Neural progenitor cell (in vitro differentiated cells): Measurements from ENCODE around the gene RCVRN. TPM values are rescaled to one million over a fixed set of nuclear protein-coding genes. Genes with fewer than 3 reads are reported as not detected.

ENCODE experiments used
- DNase-seq: peaks from one replicate; pipeline ENCODE4 v3.0.0-alpha.2; 2016; ENCODE audit warnings: low spot score
- H2AFZ ChIP-seq: fragments of 200-600 bp; sonication (generic); replicated peaks from 2 replicates; pipeline ENCODE4 v1.6.1; 2016; ENCODE audit warnings: antibody characterized with exemption
- H3F3A ChIP-seq: fragments of 200-600 bp; sonication (generic); 2 replicates; pipeline ENCODE4 v1.6.1; 2016; ENCODE audit warnings: antibody characterized with exemption, low read depth
- H3K27ac ChIP-seq: fragments of 200-600 bp; sonication (generic); 2 replicates; pipeline ENCODE4 v1.5.1; 2016; ENCODE audit warnings: mild to moderate bottlenecking
- H3K27me3 ChIP-seq: fragments of 200-600 bp; sonication (generic); 2 replicates; pipeline ENCODE4 v1.6.1; 2016; ENCODE audit warnings: mild to moderate bottlenecking, moderate library complexity
- H3K36me3 ChIP-seq: fragments of 200-600 bp; sonication (generic); 2 replicates; pipeline ENCODE4 v1.5.1; 2016
- H3K4me1 ChIP-seq: fragments of 200-600 bp; sonication (generic); 2 replicates; pipeline ENCODE4 v1.6.1; 2016; ENCODE audit warnings: mixed run types
- H3K4me2 ChIP-seq: fragments of 200-600 bp; sonication (generic); 2 replicates; pipeline ENCODE4 v1.6.1; 2016
- H3K4me3 ChIP-seq: fragments of 200-600 bp; sonication (generic); 2 replicates; pipeline ENCODE4 v1.5.1; 2016
- H3K79me2 ChIP-seq: fragments of 200-600 bp; sonication (generic); 2 replicates; pipeline ENCODE4 v1.6.1; 2016; ENCODE audit warnings: low read depth
- H3K9ac ChIP-seq: fragments of 200-600 bp; sonication (generic); 2 replicates; pipeline ENCODE4 v1.6.1; 2016
- H3K9me3 ChIP-seq: fragments of 200-600 bp; sonication (generic); 2 replicates; pipeline ENCODE4 v1.5.1; 2016; ENCODE audit warnings: low read depth
- H4K20me1 ChIP-seq: fragments of 200-600 bp; sonication (generic); 2 replicates; pipeline ENCODE4 v1.6.1; 2016; ENCODE audit warnings: low read depth
- H3K27ac Mint-ChIP-seq: 3 replicates; pipeline ENCODE4 v1.8.0; 2021; ENCODE audit warnings: mixed read lengths
- H3K27me3 Mint-ChIP-seq: 2 replicates; pipeline ENCODE4 v1.8.0; 2022; ENCODE audit warnings: low read depth, mild to moderate bottlenecking, inconsistent platforms, moderate library complexity, mixed read lengths; ENCODE audit not compliant: insufficient read depth
- H3K36me3 Mint-ChIP-seq: 3 replicates; pipeline ENCODE4 v1.8.0; 2021; ENCODE audit warnings: mixed read lengths
- H3K4me1 Mint-ChIP-seq: 3 replicates; pipeline ENCODE4 v1.8.0; 2021; ENCODE audit warnings: mixed read lengths
- H3K4me3 Mint-ChIP-seq: 3 replicates; pipeline ENCODE4 v1.8.0; 2021; ENCODE audit warnings: mild to moderate bottlenecking, moderate library complexity, mixed read lengths
- H3K9me3 Mint-ChIP-seq: 3 replicates; pipeline ENCODE4 v1.8.0; 2020; ENCODE audit warnings: mixed read lengths
- CTCF ChIP-seq: fragments of 200-600 bp; sonication (generic); IDR thresholded peaks from 2 replicates; pipeline ENCODE4 v1.5.1; 2017; ENCODE audit warnings: antibody characterized with exemption, mild to moderate bottlenecking
- EZH2 ChIP-seq: fragments of 200-600 bp; sonication (generic); IDR thresholded peaks from 2 replicates; pipeline ENCODE4 v1.6.1; 2017; ENCODE audit warnings: antibody characterized with exemption, mild to moderate bottlenecking, moderate library complexity
- EZH2phosphoT487 ChIP-seq: fragments of 200-600 bp; sonication (generic); IDR thresholded peaks from 2 replicates; pipeline ENCODE4 v1.6.1; 2017; ENCODE audit warnings: antibody characterized with exemption
- total RNA-seq: library from RNA; depleted of rRNA; stranded (reverse); fragments of >200 nt; gene quantifications from 2 replicates; pipeline ENCODE4 v1.2.3, GENCODE V29; 2015; ENCODE audit warnings: low replicate concordance

Gene RCVRN
- total RNA-seq, 1 donor from 2014 or later = not detected

- Mint-ChIP-seq H3K4me3 (peak overlapping the region; percentile 35), H3K27me3 (peaks cover 7% of the 10 kb centered on the region), H3K9me3 (no peaks in the 10 kb centered on the region), H3K27ac (peak overlapping the region; percentile 42), H3K36me3 (no peaks in the 10 kb centered on the region), H3K4me1 (peaks cover 11% of the 10 kb centered on the region)
- Histone ChIP-seq H3K9me3 (no peaks in the 10 kb centered on the region), H3K36me3 (no peaks in the 10 kb centered on the region), H4K20me1 (no peaks in the 10 kb centered on the region), H3K27me3 (no peaks in the 10 kb centered on the region), H3K9ac (no peak overlapping the region), H3K4me2 (no peak overlapping the region), H3K4me1 (peaks cover 8% of the 10 kb centered on the region), H3K27ac (no peak overlapping the region), H3F3A (no peaks in the 10 kb centered on the region), H2AFZ (peak overlapping the region; percentile 45), H3K79me2 (no peaks in the 10 kb centered on the region), H3K4me3 (no peak overlapping the region)
- DNase-seq = peak; percentile 17
- TF ChIP-seq CTCF (no peak), EZH2 (no peak), EZH2phosphoT487 (no peak)
These were observed 43.9 kb upstream of the RCVRN start for GRCh38 chr17:9948928-9949327.

- Histone ChIP-seq H3K36me3 (no peaks in the 10 kb centered on the region), H3K27me3 (no peaks in the 10 kb centered on the region), H3F3A (no peaks in the 10 kb centered on the region), H3K4me1 (peaks cover 8% of the 10 kb centered on the region), H3K9me3 (no peaks in the 10 kb centered on the region), H2AFZ (no peak overlapping the region), H3K27ac (no peak overlapping the region), H3K4me3 (no peak overlapping the region), H3K79me2 (no peaks in the 10 kb centered on the region), H3K4me2 (no peak overlapping the region), H3K9ac (no peak overlapping the region), H4K20me1 (no peaks in the 10 kb centered on the region)
- Mint-ChIP-seq H3K4me1 (peaks cover 9% of the 10 kb centered on the region), H3K27me3 (peaks cover 2% of the 10 kb centered on the region), H3K9me3 (no peaks in the 10 kb centered on the region), H3K36me3 (peaks cover 4% of the 10 kb centered on the region), H3K4me3 (no peak overlapping the region), H3K27ac (no peak overlapping the region)
- DNase-seq = no peak
- TF ChIP-seq EZH2 = no peak
- TF ChIP-seq CTCF = no peak
- TF ChIP-seq EZH2phosphoT487 = no peak
These were observed 39.6 kb upstream of the RCVRN start for GRCh38 chr17:9944704-9945103.

GRCh38 chr17:9943343-9943742, 38.3 kb upstream of the RCVRN start:
- DNase-seq = no peak
- Histone ChIP-seq H2AFZ (no peak overlapping the region), H3F3A (no peaks in the 10 kb centered on the region), H3K4me2 (no peak overlapping the region), H3K9me3 (no peaks in the 10 kb centered on the region), H3K9ac (no peak overlapping the region), H3K79me2 (no peaks in the 10 kb centered on the region), H4K20me1 (no peaks in the 10 kb centered on the region), H3K4me3 (no peak overlapping the region), H3K36me3 (no peaks in the 10 kb centered on the region), H3K4me1 (no peaks in the 10 kb centered on the region), H3K27ac (no peak overlapping the region), H3K27me3 (no peaks in the 10 kb centered on the region)
- peaks cover 4% of the 10 kb centered on the region for H3K27me3 Mint-ChIP-seq
- no peak overlapping the region for H3K4me3 Mint-ChIP-seq
- H3K4me1 Mint-ChIP-seq = peaks cover 3% of the 10 kb centered on the region
- TF ChIP-seq EZH2phosphoT487 (no peak), EZH2 (no peak), CTCF (no peak)
- H3K9me3 Mint-ChIP-seq = no peaks in the 10 kb centered on the region
- no peak overlapping the region for H3K27ac Mint-ChIP-seq
- H3K36me3 Mint-ChIP-seq = peaks cover 4% of the 10 kb centered on the region
